ENCODE measurements around the gene EYA2.

DNA sequence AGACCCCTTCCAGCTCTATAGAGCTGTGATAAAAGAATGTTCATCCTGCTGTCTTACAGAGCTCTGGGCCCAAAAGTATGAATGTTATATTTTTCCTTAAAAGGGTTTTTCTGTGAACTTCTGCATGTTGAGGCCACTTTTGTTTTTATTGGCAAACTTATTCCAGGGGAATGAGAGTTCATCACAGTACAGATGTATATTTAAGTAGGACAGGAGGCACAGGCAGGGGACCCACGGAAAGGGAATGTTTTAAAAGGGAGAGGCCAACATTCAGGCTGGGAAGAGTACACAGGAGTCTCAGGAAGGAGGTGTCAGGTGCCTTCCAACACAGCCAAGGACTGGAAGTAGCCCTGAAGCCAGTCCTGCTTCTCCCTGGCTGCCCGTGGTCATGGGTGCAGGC lies 148.4 kb downstream of the EYA2 start:
- TF ChIP-seq, protein P1, sequence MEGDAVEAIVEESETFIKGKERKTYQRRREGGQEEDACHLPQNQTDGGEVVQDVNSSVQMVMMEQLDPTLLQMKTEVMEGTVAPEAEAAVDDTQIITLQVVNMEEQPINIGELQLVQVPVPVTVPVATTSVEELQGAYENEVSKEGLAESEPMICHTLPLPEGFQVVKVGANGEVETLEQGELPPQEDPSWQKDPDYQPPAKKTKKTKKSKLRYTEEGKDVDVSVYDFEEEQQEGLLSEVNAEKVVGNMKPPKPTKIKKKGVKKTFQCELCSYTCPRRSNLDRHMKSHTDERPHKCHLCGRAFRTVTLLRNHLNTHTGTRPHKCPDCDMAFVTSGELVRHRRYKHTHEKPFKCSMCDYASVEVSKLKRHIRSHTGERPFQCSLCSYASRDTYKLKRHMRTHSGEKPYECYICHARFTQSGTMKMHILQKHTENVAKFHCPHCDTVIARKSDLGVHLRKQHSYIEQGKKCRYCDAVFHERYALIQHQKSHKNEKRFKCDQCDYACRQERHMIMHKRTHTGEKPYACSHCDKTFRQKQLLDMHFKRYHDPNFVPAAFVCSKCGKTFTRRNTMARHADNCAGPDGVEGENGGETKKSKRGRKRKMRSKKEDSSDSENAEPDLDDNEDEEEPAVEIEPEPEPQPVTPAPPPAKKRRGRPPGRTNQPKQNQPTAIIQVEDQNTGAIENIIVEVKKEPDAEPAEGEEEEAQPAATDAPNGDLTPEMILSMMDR (conservative IDR thresholded peaks at IDR 0.05 in 1 of 2, IDR thresholded peaks at IDR 0.05 in 1 of 2; ENCODE audit: extremely low read depth in 1 of 2, insufficient read depth in 1 of 2, low read depth in 1 of 2, low read length in 2 of 2): no peak
- no peak for TF ChIP-seq EZH2 (IDR thresholded peaks at IDR 0.05; ENCODE audit: borderline replicate concordance, low read length)

All from mammary epithelial cell (primary cell).